Dedifferentiated amniotic fluid mesenchymal stem cell (primary cell): ENCODE measurements around the gene ADI1.
"Not testable (repeated sequence)": the region's sequence is repeated elsewhere in the genome, so short reads cannot be mapped to it uniquely, and the experiment has no call there.

Experiments used
- DNase-seq: peaks from one replicate; pipeline ENCODE4 v3.0.0-alpha.2; 2016; ENCODE audit errors: extremely low spot score

ADI1 gene

GRCh38 chr2:3462493-3463104, 56.7 kb downstream of the ADI1 start:
- DNase-seq = no peak

- DNase-seq = peak; percentile 58
Observed at GRCh38 chr2:3461801-3462492, 57.4 kb downstream of the ADI1 start.

- no peak for DNase-seq
Observed at GRCh38 chr2:3460831-3461800, 58.2 kb downstream of the ADI1 start.

GRCh38 chr2:3460156-3460555, 59.2 kb downstream of the ADI1 start:
- no peak for DNase-seq

- DNase-seq = no peak
Observed at GRCh38 chr2:3459185-3460015, 59.9 kb downstream of the ADI1 start.

- DNase-seq = no peak
Observed at GRCh38 chr2:3458396-3459184, 60.7 kb downstream of the ADI1 start.

GRCh38 chr2:3457524-3458395, 61.6 kb downstream of the ADI1 start:
- no peak for DNase-seq

- DNase-seq = no peak
Observed at GRCh38 chr2:3456125-3456524, 63.2 kb downstream of the ADI1 start.

GRCh38 chr2:3454802-3455201, 64.5 kb downstream of the ADI1 start:
- no peak for DNase-seq

GRCh38 chr2:3454005-3454404, 65.3 kb downstream of the ADI1 start:
- not testable (repeated sequence) for DNase-seq

GRCh38 chr2:3453190-3453999, 65.9 kb downstream of the ADI1 start:
- no peak for DNase-seq

- DNase-seq = no peak
Observed at GRCh38 chr2:3451926-3452671, 67.2 kb downstream of the ADI1 start.

GRCh38 chr2:3451169-3451568, 68.2 kb downstream of the ADI1 start:
- DNase-seq = no peak

GRCh38 chr2:3450385-3451010, 68.8 kb downstream of the ADI1 start:
- DNase-seq = no peak

- DNase-seq = no peak
Observed at GRCh38 chr2:3449936-3450335, 69.4 kb downstream of the ADI1 start.

GRCh38 chr2:3449086-3449485, 70.2 kb downstream of the ADI1 start:
- no peak for DNase-seq

GRCh38 chr2:3448441-3448911, 70.9 kb downstream of the ADI1 start:
- DNase-seq = not testable (repeated sequence)
